Upper lobe of left lung (tissue), 6 donors: ENCODE results near the gene DKK2. TPM values are rescaled to one million over a fixed set of nuclear protein-coding genes. Genes with fewer than 3 reads are reported as not detected.

ENCODE experiments used
- ATAC-seq, 2 donors: fragments of 200-7000 bp; cut with Tn5 transposase; one replicate each; pipeline ENCODE4 v1.9.1; 2022; ENCODE audit warnings: mild to moderate bottlenecking in 2 of 2, moderate library complexity in 2 of 2; ENCODE audit not compliant: low FRiP score in 2 of 2
- DNase-seq, 2 donors: peaks; one replicate each; pipeline ENCODE4 v3.0.0-alpha.2; 2019 to 2020
- H3K27ac ChIP-seq, 4 donors: fragments of 200-600 bp; sonication (generic); one replicate each; pipeline ENCODE4 v1.5.1; 2016 to 2019
- H3K27me3 ChIP-seq, 4 donors: fragments of 200-600 bp; sonication (generic); one replicate each; pipeline ENCODE4 v1.5.1; 2017 to 2019
- H3K36me3 ChIP-seq, 4 donors: fragments of 200-600 bp; sonication (generic); one replicate each; pipeline ENCODE4 v1.5.1; 2016 to 2019
- H3K4me1 ChIP-seq, 4 donors: fragments of 200-600 bp; sonication (generic); one replicate each; pipeline ENCODE4 v1.5.1; 2018 to 2019
- H3K4me3 ChIP-seq, 4 donors: fragments of 200-600 bp; sonication (generic); one replicate each; pipeline ENCODE4 v1.5.1; 2017 to 2019; ENCODE audit warnings: mild to moderate bottlenecking in 2 of 4, moderate library complexity in 1 of 4
- H3K9me3 ChIP-seq, 4 donors: fragments of 200-600 bp; sonication (generic); one replicate each; pipeline ENCODE4 v1.5.1; 2018 to 2019
- CTCF ChIP-seq, 6 experiments: fragments of 450-650 bp in 4 of 6; fragments of 200-600 bp in 2 of 6; sonication (generic) in 2 of 6; IDR thresholded peaks; one replicate each; pipeline ENCODE4 v1.5.1; 2016 to 2019; ENCODE audit warnings: antibody characterized with exemption in 6 of 6
- EP300 ChIP-seq, 4 donors: sonication (generic); formaldehyde crosslinking; IDR thresholded peaks; one replicate each; pipeline ENCODE4 v1.5.1; 2017; ENCODE audit warnings: antibody characterized with exemption in 4 of 4, control low read depth in 2 of 4
- POLR2A ChIP-seq, 4 donors: fragments of 450-650 bp; IDR thresholded peaks; one replicate each; pipeline ENCODE4 v1.5.1; 2016 to 2017; ENCODE audit warnings: antibody characterized with exemption in 4 of 4, mild to moderate bottlenecking in 2 of 4
- POLR2AphosphoS5 ChIP-seq, 2 donors: sonication (generic); formaldehyde crosslinking; IDR thresholded peaks; one replicate each; pipeline ENCODE4 v1.5.1; 2017; ENCODE audit warnings: antibody characterized with exemption in 2 of 2
- WGBS, 2 donors: methylation state at CpG; one replicate each; pipeline ENCODE4 v1.1.5; 2017 to 2018; 5-methylcytosine and 5-hydroxymethylcytosine counted together
- total RNA-seq, 6 donors: library from RNA; depleted of rRNA in 4 of 6; stranded (reverse); fragments of >200 nt in 4 of 6; gene quantifications; one replicate each; pipeline versions ENCODE4 v1.1.0 to v1.2.1, GENCODE V29; 2016 to 2021
- donor health status: DM: no; HTN: no; CAD: no; lungs with moderate emphysema.
- donor health status: DM: no; HTN: yes; CAD: no; lungs with severe emphysema.

DKK2 gene
- total RNA-seq, 6 donors from 2014 or later: 1.8 to 22.1 (median 6.0) TPM; not detected in 1

DNA sequence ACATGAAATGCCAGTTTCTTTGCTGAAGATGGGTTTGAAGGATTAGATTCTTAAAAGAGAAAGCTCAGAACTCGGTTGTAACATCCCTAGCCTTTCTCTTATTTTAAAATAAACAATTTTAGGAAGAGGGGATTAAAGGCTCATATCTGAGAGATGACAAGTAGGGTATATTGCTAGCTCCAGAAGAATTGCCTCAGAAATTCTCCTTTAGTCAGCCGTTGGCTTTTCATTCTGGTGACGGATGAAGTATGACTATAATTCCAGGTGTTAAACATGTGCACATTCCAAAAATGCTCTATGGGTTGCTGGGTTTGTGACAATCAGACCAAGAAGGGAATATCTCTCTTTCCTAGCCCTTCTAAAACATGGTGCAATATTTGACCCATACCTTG is 17.8 kb downstream of the DKK2 start:
- Histone ChIP-seq H3K9me3 (no peaks in the 10 kb centered on the region), H3K36me3 (no peaks in the 10 kb centered on the region), H3K4me3 (no peak overlapping the region), H3K27ac (no peak overlapping the region), H3K4me1 (no peaks in the 10 kb centered on the region), H3K27me3 (no peaks in the 10 kb centered on the region)
- no peak for ATAC-seq
- 71 to 73% methylated on average over 3 of the region's 3 CpGs for WGBS, 2 donors
- TF ChIP-seq EP300 (IDR thresholded peaks at IDR 0.05) (no peak), POLR2AphosphoS5 (IDR thresholded peaks at IDR 0.05) (no peak), POLR2A (IDR thresholded peaks at IDR 0.05) (no peak), CTCF (IDR thresholded peaks at IDR 0.05) (no peak)
- no peak for DNase-seq

GRCh38 chr4:107017443-107018343 is 18.4 kb downstream of the DKK2 start:
- no peak for DNase-seq
- Histone ChIP-seq H3K36me3 (no peaks in the 10 kb centered on the region), H3K4me3 (no peak overlapping the region), H3K4me1 (no peaks in the 10 kb centered on the region), H3K27me3 (no peaks in the 10 kb centered on the region), H3K27ac (no peak overlapping the region), H3K9me3 (no peaks in the 10 kb centered on the region)
- TF ChIP-seq EP300 (IDR thresholded peaks at IDR 0.05): no peak
- TF ChIP-seq CTCF (IDR thresholded peaks at IDR 0.05): no peak
- no peak for TF ChIP-seq POLR2AphosphoS5 (IDR thresholded peaks at IDR 0.05)
- TF ChIP-seq POLR2A (IDR thresholded peaks at IDR 0.05): no peak
- ATAC-seq: no peak
- WGBS, 2 donors: 53 to 59% methylated on average over 7 of the region's 7 CpGs

DNA sequence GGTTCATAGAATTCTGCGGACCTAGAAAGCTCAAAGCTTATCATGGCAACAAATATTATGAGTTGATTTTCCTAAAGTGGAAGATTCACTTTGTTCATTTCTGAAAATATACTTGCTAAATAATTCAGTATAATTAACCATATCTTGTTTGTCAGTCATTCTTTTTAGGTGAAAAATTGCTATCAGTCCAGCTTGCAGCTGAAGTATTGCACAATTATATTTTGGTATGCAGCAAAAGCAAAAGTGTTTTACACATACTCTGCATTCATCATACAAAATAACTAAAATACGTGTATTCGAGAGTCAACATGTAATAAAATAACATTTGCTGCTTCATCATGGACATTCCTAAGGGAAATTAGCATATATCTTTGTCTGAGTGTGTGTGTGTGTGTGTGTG is 24.8 kb downstream of the DKK2 start:
- H3K27ac ChIP-seq: no peak overlapping the region
- H3K4me3 ChIP-seq: no peak overlapping the region
- H3K27me3 ChIP-seq: no peaks in the 10 kb centered on the region
- DNase-seq (no peak), ATAC-seq (no peak)
- TF ChIP-seq EP300 (IDR thresholded peaks at IDR 0.05) (no peak), POLR2AphosphoS5 (IDR thresholded peaks at IDR 0.05) (no peak), POLR2A (IDR thresholded peaks at IDR 0.05) (no peak), CTCF (IDR thresholded peaks at IDR 0.05) (no peak)
- H3K4me1 ChIP-seq: no peaks in the 10 kb centered on the region
- WGBS, 2 donors: 67 to 71% methylated on average over 3 of the region's 3 CpGs
- no peaks in the 10 kb centered on the region for H3K36me3 ChIP-seq
- H3K9me3 ChIP-seq: no peaks in the 10 kb centered on the region

GRCh38 chr4:107009196-107009968 is 26.7 kb downstream of the DKK2 start:
- Histone ChIP-seq H3K27me3 (no peaks in the 10 kb centered on the region), H3K4me3 (no peak overlapping the region), H3K36me3 (no peaks in the 10 kb centered on the region), H3K27ac (no peak overlapping the region), H3K4me1 (no peaks in the 10 kb centered on the region), H3K9me3 (no peaks in the 10 kb centered on the region)
- 65 to 77% methylated on average over 3 of the region's 3 CpGs for WGBS, 2 donors
- no peak for TF ChIP-seq POLR2A (IDR thresholded peaks at IDR 0.05)
- TF ChIP-seq POLR2AphosphoS5 (IDR thresholded peaks at IDR 0.05): no peak
- TF ChIP-seq CTCF (IDR thresholded peaks at IDR 0.05): no peak
- TF ChIP-seq EP300 (IDR thresholded peaks at IDR 0.05): no peak
- ATAC-seq: no peak
- DNase-seq: no peak
